HepG2 (cell line): ENCODE results near the gene CUL4B. TPM values are rescaled to one million over a fixed set of nuclear protein-coding genes. Genes with fewer than 3 reads are reported as not detected.

ENCODE experiments used
- CERS6 ChIP-seq: sonication (generic); formaldehyde crosslinking; IDR thresholded peaks from 2 replicates; pipeline ENCODE4 v1.5.0; 2020; ENCODE audit warnings: missing genetic modification reagents
- KDM1A ChIP-seq: IDR thresholded peaks from 2 replicates; pipeline ENCODE4 v1.6.1; 2016; ENCODE audit warnings: missing compliant biosample characterization
- PCBP2 ChIP-seq: fragments of 200-400 bp; formaldehyde crosslinking; optimal IDR thresholded peaks from 2 replicates; pipeline ENCODE3; 2018; ENCODE audit warnings: low read length, low read depth; ENCODE audit not compliant: poor library complexity, severe bottlenecking
- POLR2AphosphoS2 ChIP-seq: IDR thresholded peaks from 2 replicates; pipeline ENCODE4 v1.6.1; 2011; ENCODE audit warnings: low read depth, low read length, improper control_type of control experiment
- RFXAP ChIP-seq: sonication (generic); formaldehyde crosslinking; IDR thresholded peaks from 2 replicates; pipeline ENCODE4 v1.4.0; 2020; ENCODE audit warnings: missing genetic modification reagents, borderline replicate concordance
- SYNCRIP ChIP-seq: fragments of 200-400 bp; formaldehyde crosslinking; IDR thresholded peaks from 2 replicates; pipeline ENCODE4 v1.6.1; 2018; ENCODE audit warnings: mild to moderate bottlenecking, low read depth, low read length; ENCODE audit not compliant: insufficient read depth
- USF2 ChIP-seq, 2 experiments: sonication (generic) in 1 of 2; formaldehyde crosslinking in 1 of 2; IDR thresholded peaks; 2 replicates each; pipeline versions ENCODE4 v1.5.1 to v1.6.1; 2011 to 2020; ENCODE audit warnings: borderline replicate concordance in 1 of 2, low read depth in 1 of 2, low read length in 1 of 2, mild to moderate bottlenecking in 1 of 2, missing genetic modification reagents in 1 of 2, moderate library complexity in 1 of 2
- ZBTB7B ChIP-seq: sonication (generic); formaldehyde crosslinking; IDR thresholded peaks from 2 replicates; pipeline ENCODE4 v1.4.0; 2020; ENCODE audit warnings: missing genetic modification reagents
- ZMYM4 ChIP-seq: sonication (generic); formaldehyde crosslinking; IDR thresholded peaks from 2 replicates; pipeline ENCODE4 v1.8.1; 2023; ENCODE audit warnings: mild to moderate bottlenecking, missing genetic modification reagents
- ZNF383 ChIP-seq: sonication (generic); formaldehyde crosslinking; IDR thresholded peaks from 2 replicates; pipeline ENCODE4 v1.4.0; 2020; ENCODE audit warnings: missing genetic modification reagents, mild to moderate bottlenecking, borderline replicate concordance
- ZNF441 ChIP-seq: sonication (generic); formaldehyde crosslinking; IDR thresholded peaks from 2 replicates; pipeline ENCODE4 v1.7.0; 2021; ENCODE audit warnings: missing genetic modification reagents, borderline replicate concordance
- ZNF484 ChIP-seq: sonication (generic); formaldehyde crosslinking; IDR thresholded peaks from 2 replicates; pipeline ENCODE4 v1.5.1; 2020; ENCODE audit warnings: mild to moderate bottlenecking, low read depth, missing genetic modification reagents, borderline replicate concordance
- ZNF552 ChIP-seq: sonication (generic); formaldehyde crosslinking; IDR thresholded peaks from 2 replicates; pipeline ENCODE4 v1.9.0; 2022; ENCODE audit warnings: missing genetic modification reagents, mild to moderate bottlenecking, borderline replicate concordance
- ZNF567 ChIP-seq: sonication (generic); formaldehyde crosslinking; IDR thresholded peaks from 2 replicates; pipeline ENCODE4 v1.8.1; 2023; ENCODE audit warnings: mild to moderate bottlenecking, missing genetic modification reagents, borderline replicate concordance
- polyA plus RNA-seq, 8 experiments: library from polyadenylated mRNA; depleted of rRNA in 3 of 8; stranded (reverse) in 7 of 8; unstranded in 1 of 8; fragments of >200 nt; fragmentation: Illumina TruSeq in 4 of 8; extraction: Trizol in 4 of 8; gene quantifications; 2 replicates each; pipeline versions ENCODE4 v1.2.1 to v1.2.3, GENCODE V29; 2011 to 2016; ENCODE audit warnings: low read depth in 4 of 8, missing spikeins in 1 of 8, mixed read lengths in 1 of 8; ENCODE audit not compliant: insufficient read depth in 1 of 8
- total RNA-seq, 5 experiments: library from RNA; depleted of rRNA; stranded (reverse); fragments of >200 nt; fragmentation: Illumina TruSeq; extraction: Trizol; gene quantifications; 2 replicates each; pipeline ENCODE4 v1.2.3, GENCODE V29; 2016; ENCODE audit warnings: low read depth in 1 of 5
- TF ChIP-seq, protein P1 (sequence below): sonication (generic); formaldehyde crosslinking; IDR thresholded peaks from 2 replicates; pipeline ENCODE4 v1.5.0; 2020; ENCODE audit warnings: mild to moderate bottlenecking, missing genetic modification reagents, moderate library complexity
- TF ChIP-seq, protein P2 (sequence below): conservative IDR thresholded peaks from 2 replicates; pipeline ENCODE4 v1.6.1; 2018; ENCODE audit warnings: missing genetic modification reagents
- TF ChIP-seq, protein P3 (sequence below): sonication (generic); formaldehyde crosslinking; IDR thresholded peaks from 2 replicates; pipeline ENCODE4 v1.4.0; 2020; ENCODE audit warnings: low read depth, missing genetic modification reagents

CUL4B gene
- total and polyA plus RNA-seq, 2 of the 13 experiments (the other 11 are each of a cell fraction or from before 2014, with no cell fraction given): 21.6 to 28.5 TPM

DNA sequence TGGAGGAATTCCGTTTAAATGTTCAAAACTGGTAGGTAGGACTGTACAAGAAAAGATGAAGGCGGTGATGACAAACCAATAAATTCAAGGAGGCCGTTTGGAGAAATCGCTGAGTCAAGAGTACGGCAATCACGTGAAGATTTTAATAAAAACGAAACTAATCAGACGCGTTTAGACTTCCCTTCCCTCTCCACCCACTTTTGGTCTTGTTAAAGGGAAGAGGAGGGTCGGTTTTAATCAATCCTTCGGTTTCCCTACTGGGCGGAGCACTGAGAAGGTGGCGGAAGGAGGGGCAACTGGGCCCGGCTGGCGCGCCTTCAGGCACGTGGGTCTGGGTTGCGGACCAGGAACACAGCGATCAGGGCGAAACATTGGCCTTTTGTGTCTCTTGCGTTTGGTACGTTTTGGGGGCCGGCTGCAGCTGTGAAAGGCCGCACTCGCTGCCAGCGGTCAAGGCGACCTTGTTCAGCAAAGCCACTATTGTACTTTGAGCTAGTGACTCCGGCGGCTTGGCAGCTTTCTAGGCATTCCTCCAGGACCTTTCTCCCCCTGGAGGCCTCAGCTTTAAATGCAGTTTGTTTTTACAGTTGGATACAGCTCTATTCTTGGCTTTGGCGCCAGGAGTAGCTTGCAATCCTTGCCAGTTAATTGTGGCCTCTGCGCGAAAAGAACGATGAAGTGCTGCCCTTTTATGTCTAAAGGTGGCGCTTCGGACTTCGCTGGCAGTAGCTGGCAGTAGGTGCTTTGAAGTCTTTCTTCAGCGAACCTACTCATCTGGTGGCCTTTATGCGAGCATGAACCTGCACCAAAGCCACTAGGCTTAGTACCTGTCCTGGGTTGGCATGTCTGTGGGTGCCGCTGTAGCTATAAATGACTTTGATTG is 74.9 kb downstream of the CUL4B start (continued):
- TF ChIP-seq ZBTB7B (CRISPR knock-in tag): peak; percentile 61; the same call in 1 of the 2 replicates
- no peak for TF ChIP-seq KDM1A (CRISPR knock-in tag)
- no peak for TF ChIP-seq SYNCRIP
- TF ChIP-seq RFXAP (CRISPR knock-in tag): no peak
- TF ChIP-seq USF2 (IDR thresholded peaks at IDR 0.05; ENCODE audit: low read depth, low read length): no peak
- no peak for TF ChIP-seq USF2 (CRISPR knock-in tag; IDR thresholded peaks at IDR 0.05; ENCODE audit: borderline replicate concordance)
- TF ChIP-seq ZMYM4: peak; percentile 79
- TF ChIP-seq ZNF383 (CRISPR knock-in tag): no peak
- TF ChIP-seq, protein P1, sequence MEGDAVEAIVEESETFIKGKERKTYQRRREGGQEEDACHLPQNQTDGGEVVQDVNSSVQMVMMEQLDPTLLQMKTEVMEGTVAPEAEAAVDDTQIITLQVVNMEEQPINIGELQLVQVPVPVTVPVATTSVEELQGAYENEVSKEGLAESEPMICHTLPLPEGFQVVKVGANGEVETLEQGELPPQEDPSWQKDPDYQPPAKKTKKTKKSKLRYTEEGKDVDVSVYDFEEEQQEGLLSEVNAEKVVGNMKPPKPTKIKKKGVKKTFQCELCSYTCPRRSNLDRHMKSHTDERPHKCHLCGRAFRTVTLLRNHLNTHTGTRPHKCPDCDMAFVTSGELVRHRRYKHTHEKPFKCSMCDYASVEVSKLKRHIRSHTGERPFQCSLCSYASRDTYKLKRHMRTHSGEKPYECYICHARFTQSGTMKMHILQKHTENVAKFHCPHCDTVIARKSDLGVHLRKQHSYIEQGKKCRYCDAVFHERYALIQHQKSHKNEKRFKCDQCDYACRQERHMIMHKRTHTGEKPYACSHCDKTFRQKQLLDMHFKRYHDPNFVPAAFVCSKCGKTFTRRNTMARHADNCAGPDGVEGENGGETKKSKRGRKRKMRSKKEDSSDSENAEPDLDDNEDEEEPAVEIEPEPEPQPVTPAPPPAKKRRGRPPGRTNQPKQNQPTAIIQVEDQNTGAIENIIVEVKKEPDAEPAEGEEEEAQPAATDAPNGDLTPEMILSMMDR (CRISPR knock-in tag): peak; percentile 69
- no peak for TF ChIP-seq POLR2AphosphoS2
- TF ChIP-seq ZNF552 (CRISPR knock-in tag): no peak
- no peak for TF ChIP-seq ZNF567 (CRISPR knock-in tag)
- TF ChIP-seq, protein P2, sequence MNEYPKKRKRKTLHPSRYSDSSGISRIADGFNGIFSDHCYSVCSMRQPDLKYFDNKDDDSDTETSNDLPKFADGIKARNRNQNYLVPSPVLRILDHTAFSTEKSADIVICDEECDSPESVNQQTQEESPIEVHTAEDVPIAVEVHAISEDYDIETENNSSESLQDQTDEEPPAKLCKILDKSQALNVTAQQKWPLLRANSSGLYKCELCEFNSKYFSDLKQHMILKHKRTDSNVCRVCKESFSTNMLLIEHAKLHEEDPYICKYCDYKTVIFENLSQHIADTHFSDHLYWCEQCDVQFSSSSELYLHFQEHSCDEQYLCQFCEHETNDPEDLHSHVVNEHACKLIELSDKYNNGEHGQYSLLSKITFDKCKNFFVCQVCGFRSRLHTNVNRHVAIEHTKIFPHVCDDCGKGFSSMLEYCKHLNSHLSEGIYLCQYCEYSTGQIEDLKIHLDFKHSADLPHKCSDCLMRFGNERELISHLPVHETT (CRISPR knock-in tag): no peak
- TF ChIP-seq PCBP2: no peak
- TF ChIP-seq ZNF441: peak; percentile 39; the same call in 1 of the 2 replicates
- no peak for TF ChIP-seq CERS6 (CRISPR knock-in tag)
- TF ChIP-seq, protein P3, sequence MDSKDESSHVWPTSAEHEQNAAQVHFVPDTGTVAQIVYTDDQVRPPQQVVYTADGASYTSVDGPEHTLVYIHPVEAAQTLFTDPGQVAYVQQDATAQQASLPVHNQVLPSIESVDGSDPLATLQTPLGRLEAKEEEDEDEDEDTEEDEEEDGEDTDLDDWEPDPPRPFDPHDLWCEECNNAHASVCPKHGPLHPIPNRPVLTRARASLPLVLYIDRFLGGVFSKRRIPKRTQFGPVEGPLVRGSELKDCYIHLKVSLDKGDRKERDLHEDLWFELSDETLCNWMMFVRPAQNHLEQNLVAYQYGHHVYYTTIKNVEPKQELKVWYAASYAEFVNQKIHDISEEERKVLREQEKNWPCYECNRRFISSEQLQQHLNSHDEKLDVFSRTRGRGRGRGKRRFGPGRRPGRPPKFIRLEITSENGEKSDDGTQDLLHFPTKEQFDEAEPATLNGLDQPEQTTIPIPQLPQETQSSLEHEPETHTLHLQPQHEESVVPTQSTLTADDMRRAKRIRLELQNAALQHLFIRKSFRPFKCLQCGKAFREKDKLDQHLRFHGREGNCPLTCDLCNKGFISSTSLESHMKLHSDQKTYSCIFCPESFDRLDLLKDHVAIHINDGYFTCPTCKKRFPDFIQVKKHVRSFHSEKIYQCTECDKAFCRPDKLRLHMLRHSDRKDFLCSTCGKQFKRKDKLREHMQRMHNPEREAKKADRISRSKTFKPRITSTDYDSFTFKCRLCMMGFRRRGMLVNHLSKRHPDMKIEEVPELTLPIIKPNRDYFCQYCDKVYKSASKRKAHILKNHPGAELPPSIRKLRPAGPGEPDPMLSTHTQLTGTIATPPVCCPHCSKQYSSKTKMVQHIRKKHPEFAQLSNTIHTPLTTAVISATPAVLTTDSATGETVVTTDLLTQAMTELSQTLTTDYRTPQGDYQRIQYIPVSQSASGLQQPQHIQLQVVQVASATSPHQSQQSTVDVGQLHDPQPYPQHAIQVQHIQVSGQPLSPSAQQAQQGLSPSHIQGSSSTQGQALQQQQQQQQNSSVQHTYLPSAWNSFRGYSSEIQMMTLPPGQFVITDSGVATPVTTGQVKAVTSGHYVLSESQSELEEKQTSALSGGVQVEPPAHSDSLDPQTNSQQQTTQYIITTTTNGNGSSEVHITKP (CRISPR knock-in tag): no peak; the same call in 1 of the 2 replicates
- no peak for TF ChIP-seq ZNF484 (CRISPR knock-in tag)
